PC-9 (cell line): ENCODE results near the gene MSH3.

ENCODE experiments used
- CTCF ChIP-seq: fragments of 200-600 bp; sonication (generic); conservative IDR thresholded peaks from 2 replicates; pipeline ENCODE4 v1.6.1; 2017; ENCODE audit warnings: mixed run types, antibody characterized with exemption, mild to moderate bottlenecking, moderate library complexity
- EZH2 ChIP-seq: fragments of 200-600 bp; sonication (generic); IDR thresholded peaks from 2 replicates; pipeline ENCODE4 v1.8.0; 2017; ENCODE audit warnings: antibody characterized with exemption, low read depth

- TF ChIP-seq CTCF: no peak
- TF ChIP-seq EZH2: no peak
Observed at GRCh38 chr5:80920333-80920732, 265.9 kb downstream of the MSH3 start.
